LNCaP clone FGC (cell line): ENCODE data around the gene XPNPEP2.

ENCODE experiments used
- DNase-seq: peaks from one replicate; pipeline ENCODE4 v3.0.0-alpha.2; 2011; ENCODE audit warnings: low read depth
- H3K4me3 ChIP-seq: 2 replicates; pipeline ENCODE4 v1.5.1; 2011; ENCODE audit warnings: mild to moderate bottlenecking, low read depth, low read length, control low read depth
- TF ChIP-seq, protein P1 (sequence below): IDR thresholded peaks from 2 replicates; pipeline ENCODE4 v1.5.1; 2012; ENCODE audit warnings: mild to moderate bottlenecking; ENCODE audit not compliant: control insufficient read depth, insufficient read depth; ENCODE audit errors: extremely low read depth

Gene XPNPEP2, protein sequence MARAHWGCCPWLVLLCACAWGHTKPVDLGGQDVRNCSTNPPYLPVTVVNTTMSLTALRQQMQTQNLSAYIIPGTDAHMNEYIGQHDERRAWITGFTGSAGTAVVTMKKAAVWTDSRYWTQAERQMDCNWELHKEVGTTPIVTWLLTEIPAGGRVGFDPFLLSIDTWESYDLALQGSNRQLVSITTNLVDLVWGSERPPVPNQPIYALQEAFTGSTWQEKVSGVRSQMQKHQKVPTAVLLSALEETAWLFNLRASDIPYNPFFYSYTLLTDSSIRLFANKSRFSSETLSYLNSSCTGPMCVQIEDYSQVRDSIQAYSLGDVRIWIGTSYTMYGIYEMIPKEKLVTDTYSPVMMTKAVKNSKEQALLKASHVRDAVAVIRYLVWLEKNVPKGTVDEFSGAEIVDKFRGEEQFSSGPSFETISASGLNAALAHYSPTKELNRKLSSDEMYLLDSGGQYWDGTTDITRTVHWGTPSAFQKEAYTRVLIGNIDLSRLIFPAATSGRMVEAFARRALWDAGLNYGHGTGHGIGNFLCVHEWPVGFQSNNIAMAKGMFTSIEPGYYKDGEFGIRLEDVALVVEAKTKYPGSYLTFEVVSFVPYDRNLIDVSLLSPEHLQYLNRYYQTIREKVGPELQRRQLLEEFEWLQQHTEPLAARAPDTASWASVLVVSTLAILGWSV

DNA sequence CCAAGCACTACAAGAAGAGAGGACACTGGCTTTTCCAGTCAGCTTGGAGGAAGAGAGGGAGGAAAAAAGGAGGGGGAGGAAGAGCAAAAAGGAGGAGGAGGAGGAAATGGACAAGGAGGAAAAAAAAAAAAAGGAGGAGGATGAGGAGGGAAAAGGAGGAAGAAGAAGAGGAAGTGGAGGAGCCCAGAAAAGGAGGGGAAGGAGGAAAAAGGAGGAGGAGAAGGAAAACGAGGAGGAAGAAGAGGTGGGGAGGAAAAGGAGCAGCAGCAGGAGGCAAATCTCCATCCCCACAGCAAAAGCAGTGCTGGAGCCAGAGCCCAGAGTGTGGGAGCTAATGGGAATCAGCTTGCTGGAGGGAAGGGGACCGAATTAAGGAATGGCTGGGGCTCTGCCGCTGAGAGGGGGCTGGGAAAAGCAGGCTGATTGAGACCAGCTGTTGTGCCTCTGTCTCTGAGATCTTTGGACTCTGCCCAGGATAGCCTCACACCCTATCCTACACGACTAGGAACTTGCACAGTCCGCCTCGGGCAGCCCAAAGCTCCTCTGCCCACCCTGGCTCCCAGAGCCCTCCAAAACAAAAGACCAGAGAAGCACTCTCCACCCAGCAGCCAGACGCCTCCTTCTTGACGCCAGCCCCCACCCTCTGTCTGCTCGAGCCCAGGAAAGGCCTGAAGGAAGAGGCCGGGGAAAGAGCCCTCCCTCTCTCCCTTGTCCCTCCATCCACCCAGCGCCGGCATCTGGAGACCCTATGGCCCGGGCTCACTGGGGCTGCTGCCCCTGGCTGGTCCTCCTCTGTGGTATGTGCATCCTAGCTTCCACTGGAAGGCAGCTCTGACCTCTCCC is at the start of gene XPNPEP2:
Gene XPNPEP2, plus strand, starts transcription at position 514 of the 843 bp plus-strand sequence. Its CDS starts 235 bp downstream, at position 749.
- TF ChIP-seq, protein P1, sequence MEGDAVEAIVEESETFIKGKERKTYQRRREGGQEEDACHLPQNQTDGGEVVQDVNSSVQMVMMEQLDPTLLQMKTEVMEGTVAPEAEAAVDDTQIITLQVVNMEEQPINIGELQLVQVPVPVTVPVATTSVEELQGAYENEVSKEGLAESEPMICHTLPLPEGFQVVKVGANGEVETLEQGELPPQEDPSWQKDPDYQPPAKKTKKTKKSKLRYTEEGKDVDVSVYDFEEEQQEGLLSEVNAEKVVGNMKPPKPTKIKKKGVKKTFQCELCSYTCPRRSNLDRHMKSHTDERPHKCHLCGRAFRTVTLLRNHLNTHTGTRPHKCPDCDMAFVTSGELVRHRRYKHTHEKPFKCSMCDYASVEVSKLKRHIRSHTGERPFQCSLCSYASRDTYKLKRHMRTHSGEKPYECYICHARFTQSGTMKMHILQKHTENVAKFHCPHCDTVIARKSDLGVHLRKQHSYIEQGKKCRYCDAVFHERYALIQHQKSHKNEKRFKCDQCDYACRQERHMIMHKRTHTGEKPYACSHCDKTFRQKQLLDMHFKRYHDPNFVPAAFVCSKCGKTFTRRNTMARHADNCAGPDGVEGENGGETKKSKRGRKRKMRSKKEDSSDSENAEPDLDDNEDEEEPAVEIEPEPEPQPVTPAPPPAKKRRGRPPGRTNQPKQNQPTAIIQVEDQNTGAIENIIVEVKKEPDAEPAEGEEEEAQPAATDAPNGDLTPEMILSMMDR, result no peak
- H3K4me3 ChIP-seq, result no peak within 1 kb of the TSS
- DNase-seq, result no peak

DNA sequence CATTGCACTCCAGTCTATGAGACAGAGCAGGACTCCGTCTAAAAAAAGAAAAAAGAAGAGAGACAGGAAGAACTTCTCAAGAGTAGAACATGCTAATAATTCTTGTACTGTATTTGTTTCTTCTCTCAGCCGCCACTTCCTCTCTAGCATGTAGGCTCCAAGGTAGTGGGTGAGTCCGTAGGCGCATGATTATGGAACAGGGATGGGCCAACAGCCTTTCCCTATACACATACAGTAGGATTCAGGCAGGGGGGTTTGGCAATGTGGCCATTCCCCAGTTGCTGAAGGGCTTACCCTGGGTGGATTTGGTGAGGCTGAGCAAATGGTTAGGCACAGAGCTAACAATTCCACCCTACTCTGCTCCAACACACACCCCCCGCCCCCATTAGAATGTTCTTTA is 49.0 kb upstream of the XPNPEP2 start:
- TF ChIP-seq, protein P1, result no peak
- DNase-seq, result no peak
- H3K4me3 ChIP-seq, result no peak overlapping the region

DNA sequence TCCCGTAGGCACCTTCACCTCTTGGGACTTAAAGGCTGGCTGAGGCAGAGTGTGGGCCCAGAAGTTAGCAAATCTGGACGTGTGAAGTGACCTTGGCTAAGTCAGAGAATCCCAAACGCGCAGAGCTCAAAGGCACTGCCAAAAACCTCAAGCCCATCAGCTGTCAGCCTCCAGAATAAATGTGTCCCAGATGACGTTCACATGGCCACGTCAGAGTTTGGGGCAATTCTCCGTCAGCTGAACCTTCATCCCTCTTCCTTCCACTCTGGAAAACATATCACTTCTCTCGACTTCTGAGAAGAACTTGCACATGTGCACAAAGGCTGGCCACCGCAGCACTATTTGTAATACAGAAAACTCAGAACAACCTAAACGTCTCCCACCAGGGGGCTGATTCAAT is 48.3 kb upstream of the XPNPEP2 start:
- TF ChIP-seq, protein P1, result no peak
- H3K4me3 ChIP-seq, result no peak overlapping the region
- no peak for DNase-seq

DNA sequence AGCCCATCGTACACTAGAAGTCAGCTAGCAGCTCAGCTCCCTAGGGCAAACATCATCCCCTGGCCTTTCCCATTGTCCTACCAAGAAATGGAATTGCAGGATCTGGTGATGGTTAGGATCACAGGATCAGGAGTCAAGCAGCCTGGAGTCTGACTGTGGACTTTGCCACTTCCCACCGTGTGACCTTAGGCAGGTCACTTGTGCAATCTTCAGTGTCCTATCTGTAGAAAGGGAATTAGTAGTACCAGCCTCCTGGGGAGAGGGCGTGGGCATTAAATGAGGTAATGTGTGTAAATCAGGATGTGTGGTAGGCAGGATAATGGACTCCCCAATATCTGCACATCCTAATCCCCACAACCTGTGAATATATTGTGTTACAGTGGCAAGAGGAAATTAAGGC is 45.4 kb upstream of the XPNPEP2 start:
- TF ChIP-seq, protein P1, result no peak
- DNase-seq, result no peak
- H3K4me3 ChIP-seq, result no peak overlapping the region

DNA sequence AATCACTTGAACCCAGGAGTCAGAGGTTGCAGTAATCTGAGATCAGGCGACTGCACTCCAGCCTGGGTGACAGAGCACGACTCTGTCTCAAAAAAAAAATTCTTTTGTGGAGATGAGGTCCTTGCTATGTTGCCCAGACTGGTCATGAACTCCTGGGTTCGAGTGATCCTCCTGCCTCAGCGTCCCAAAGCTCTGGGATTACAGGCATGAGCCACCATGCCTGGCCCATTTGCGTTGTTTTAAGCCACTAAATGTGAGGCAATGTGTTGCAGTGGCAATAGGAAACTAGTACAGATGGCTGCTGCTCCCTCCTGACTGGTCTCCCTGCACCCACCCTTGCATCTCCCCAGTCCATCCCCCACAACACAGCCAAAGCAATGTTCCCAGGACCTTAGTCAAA is 44.0 kb upstream of the XPNPEP2 start:
- H3K4me3 ChIP-seq, result no peak overlapping the region
- DNase-seq, result no peak
- TF ChIP-seq, protein P1, result no peak

DNA sequence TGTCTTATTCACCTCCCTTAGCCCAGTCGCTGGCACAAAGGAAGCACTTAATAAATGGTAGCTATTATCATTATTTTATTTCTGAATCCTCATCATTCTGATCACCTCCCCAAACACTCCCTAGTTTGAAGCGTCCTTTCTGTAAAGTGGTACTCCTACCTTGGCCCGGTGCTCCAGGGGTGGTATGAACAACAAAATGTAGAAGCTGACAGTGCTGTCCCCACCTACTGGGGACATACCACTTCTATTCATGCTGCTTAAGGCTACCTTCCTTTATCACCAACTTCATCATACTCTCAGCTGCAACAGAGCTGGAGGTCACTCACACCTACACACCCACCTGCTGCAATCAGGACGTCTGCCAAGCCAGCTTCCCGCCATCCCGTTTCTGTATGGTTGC is 43.2 kb upstream of the XPNPEP2 start:
- H3K4me3 ChIP-seq, result no peak overlapping the region
- no peak for DNase-seq
- TF ChIP-seq, protein P1, result no peak
